ENCODE results near the gene B4GALT5. TPM values are rescaled to one million over a fixed set of nuclear protein-coding genes. Genes with fewer than 3 reads are reported as not detected.

Gene B4GALT5
- polyA plus RNA-seq, 1 of the 3 experiments (the other 2 are of a cell fraction), result 35.1 TPM

GRCh38 chr20:49711667-49711987 is 2.1 kb downstream of the B4GALT5 start:
- Histone ChIP-seq H3K9ac (0 out of 2 replicates have a peak overlapping the region, but pooled peaks have one; percentile 88), H3K4me2 (peak overlapping the region; percentile 88), H3K9me2 (no peaks in the 10 kb centered on the region), H2AFZ (ENCODE audit: low read depth) (no peak overlapping the region), H4K20me1 (ENCODE audit: insufficient read depth) (peaks cover 51% of the 10 kb centered on the region), H3K27ac (ENCODE audit: low read depth in 2 of 2, low read length in 1 of 2) (no peak overlapping the region), H3K4me1 (ENCODE audit: control insufficient read depth in 1 of 2, insufficient read depth in 2 of 2, low read depth in 1 of 2, low read length in 1 of 2) (peaks cover 6 to 14% of the 10 kb centered on the region in 2 experiments; a peak in 3 of 4 replicates), H3F3A (replicated peaks; ENCODE audit: insufficient read depth) (no peaks in the 10 kb centered on the region), H3K27me3 (ENCODE audit: insufficient read depth) (no peaks in the 10 kb centered on the region), H3K9me3 (no peaks in the 10 kb centered on the region), H3K79me2 (ENCODE audit: insufficient read depth) (peaks cover 73% of the 10 kb centered on the region), H3K36me3 (replicated peaks in 1 of 2; ENCODE audit: control insufficient read depth in 1 of 2, insufficient read depth in 2 of 2, low read length in 1 of 2) (no peaks in the 10 kb centered on the region), H3K4me3 (ENCODE audit: low read depth in 2 of 2, low read length in 1 of 2) (peak overlapping the region in 1 of 2 experiments; percentile 93; a peak in 2 of 4 replicates)
- ChIA-PET CTCF (interaction anchor here (1.1 to 1.5 kb wide), 2 partner anchors 10 to 46 kb away, joined by 5 to 6 read pairs; no protein-coding TSS in a partner anchor), POLR2A (no interaction called here)
- 61% methylated on average over 3 of the region's 3 CpGs for WGBS (ENCODE audit: low lambda C conversion rate)
- TF ChIP-seq RCOR1 (IDR thresholded peaks at IDR 0.05; ENCODE audit: low read length), result no peak
- no peak for TF ChIP-seq EZH2phosphoT487 (IDR thresholded peaks at IDR 0.05; ENCODE audit: borderline replicate concordance, low read depth)
- no peak for TF ChIP-seq FOSL2 (IDR thresholded peaks at IDR 0.05; ENCODE audit: borderline replicate concordance, low read depth)
- TF ChIP-seq, protein P1, sequence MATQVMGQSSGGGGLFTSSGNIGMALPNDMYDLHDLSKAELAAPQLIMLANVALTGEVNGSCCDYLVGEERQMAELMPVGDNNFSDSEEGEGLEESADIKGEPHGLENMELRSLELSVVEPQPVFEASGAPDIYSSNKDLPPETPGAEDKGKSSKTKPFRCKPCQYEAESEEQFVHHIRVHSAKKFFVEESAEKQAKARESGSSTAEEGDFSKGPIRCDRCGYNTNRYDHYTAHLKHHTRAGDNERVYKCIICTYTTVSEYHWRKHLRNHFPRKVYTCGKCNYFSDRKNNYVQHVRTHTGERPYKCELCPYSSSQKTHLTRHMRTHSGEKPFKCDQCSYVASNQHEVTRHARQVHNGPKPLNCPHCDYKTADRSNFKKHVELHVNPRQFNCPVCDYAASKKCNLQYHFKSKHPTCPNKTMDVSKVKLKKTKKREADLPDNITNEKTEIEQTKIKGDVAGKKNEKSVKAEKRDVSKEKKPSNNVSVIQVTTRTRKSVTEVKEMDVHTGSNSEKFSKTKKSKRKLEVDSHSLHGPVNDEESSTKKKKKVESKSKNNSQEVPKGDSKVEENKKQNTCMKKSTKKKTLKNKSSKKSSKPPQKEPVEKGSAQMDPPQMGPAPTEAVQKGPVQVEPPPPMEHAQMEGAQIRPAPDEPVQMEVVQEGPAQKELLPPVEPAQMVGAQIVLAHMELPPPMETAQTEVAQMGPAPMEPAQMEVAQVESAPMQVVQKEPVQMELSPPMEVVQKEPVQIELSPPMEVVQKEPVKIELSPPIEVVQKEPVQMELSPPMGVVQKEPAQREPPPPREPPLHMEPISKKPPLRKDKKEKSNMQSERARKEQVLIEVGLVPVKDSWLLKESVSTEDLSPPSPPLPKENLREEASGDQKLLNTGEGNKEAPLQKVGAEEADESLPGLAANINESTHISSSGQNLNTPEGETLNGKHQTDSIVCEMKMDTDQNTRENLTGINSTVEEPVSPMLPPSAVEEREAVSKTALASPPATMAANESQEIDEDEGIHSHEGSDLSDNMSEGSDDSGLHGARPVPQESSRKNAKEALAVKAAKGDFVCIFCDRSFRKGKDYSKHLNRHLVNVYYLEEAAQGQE (IDR thresholded peaks at IDR 0.05; ENCODE audit: low read depth, low read length), result no peak
- no peak for TF ChIP-seq FOXJ3 (CRISPR knock-in tag; IDR thresholded peaks at IDR 0.05)
- TF ChIP-seq EP300 (IDR thresholded peaks at IDR 0.05; ENCODE audit: borderline replicate concordance in 1 of 2, low read depth in 1 of 2, low read length in 1 of 2), result no peak
- TF ChIP-seq, protein P2, sequence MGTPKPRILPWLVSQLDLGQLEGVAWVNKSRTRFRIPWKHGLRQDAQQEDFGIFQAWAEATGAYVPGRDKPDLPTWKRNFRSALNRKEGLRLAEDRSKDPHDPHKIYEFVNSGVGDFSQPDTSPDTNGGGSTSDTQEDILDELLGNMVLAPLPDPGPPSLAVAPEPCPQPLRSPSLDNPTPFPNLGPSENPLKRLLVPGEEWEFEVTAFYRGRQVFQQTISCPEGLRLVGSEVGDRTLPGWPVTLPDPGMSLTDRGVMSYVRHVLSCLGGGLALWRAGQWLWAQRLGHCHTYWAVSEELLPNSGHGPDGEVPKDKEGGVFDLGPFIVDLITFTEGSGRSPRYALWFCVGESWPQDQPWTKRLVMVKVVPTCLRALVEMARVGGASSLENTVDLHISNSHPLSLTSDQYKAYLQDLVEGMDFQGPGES (IDR thresholded peaks at IDR 0.05; ENCODE audit: low read depth, low read length), result no peak
- no peak for TF ChIP-seq ELF1 (IDR thresholded peaks at IDR 0.05)
- TF ChIP-seq SIN3A (IDR thresholded peaks at IDR 0.05; ENCODE audit: borderline replicate concordance, low read depth, low read length), result no peak
- no peak for TF ChIP-seq TCF12 (IDR thresholded peaks at IDR 0.05)
- TF ChIP-seq NRF1 (IDR thresholded peaks at IDR 0.05; ENCODE audit: low read depth, low read length), result no peak
- no peak for TF ChIP-seq PBX3 (IDR thresholded peaks at IDR 0.05)
- TF ChIP-seq JUND (IDR thresholded peaks at IDR 0.05), result no peak
- no peak for TF ChIP-seq MEF2A (IDR thresholded peaks at IDR 0.05; ENCODE audit: borderline replicate concordance, low read depth)
- no peak for TF ChIP-seq SMC3 (IDR thresholded peaks at IDR 0.05; ENCODE audit: low read depth, low read length)
- no peak for TF ChIP-seq POLR2AphosphoS5 (IDR thresholded peaks at IDR 0.05; ENCODE audit: low read depth, low read length)
- no peak for TF ChIP-seq CHD2 (IDR thresholded peaks at IDR 0.05; ENCODE audit: low read length, partially characterized antibody)
- no peak for DNase-seq

Data from SK-N-SH (cell line).